ENCODE data around the gene RIPOR3. TPM values are rescaled to one million over a fixed set of nuclear protein-coding genes. Genes with fewer than 3 reads are reported as not detected.

Gene RIPOR3
- polyA plus RNA-seq, 5 donors = 2.2 to 4.1 (median 3.0) TPM

GRCh38 chr20:50590348-50590664, 101.0 kb downstream of the RIPOR3 start:
- DNase-seq = no peak

GRCh38 chr20:50589548-50590347, 101.6 kb downstream of the RIPOR3 start:
- no peak for DNase-seq

- DNase-seq = no peak
Measured at GRCh38 chr20:50588034-50588736, 103.2 kb downstream of the RIPOR3 start.

GRCh38 chr20:50587291-50587961, 103.9 kb downstream of the RIPOR3 start:
- DNase-seq = no peak

GRCh38 chr20:50586531-50587232, 104.7 kb downstream of the RIPOR3 start:
- DNase-seq = no peak

GRCh38 chr20:50585678-50586077, 105.7 kb downstream of the RIPOR3 start:
- no peak for DNase-seq

GRCh38 chr20:50585214-50585613, 106.1 kb downstream of the RIPOR3 start:
- no peak for DNase-seq

GRCh38 chr20:50584687-50585086, 106.7 kb downstream of the RIPOR3 start:
- DNase-seq = no peak

- no peak for DNase-seq
Measured at GRCh38 chr20:50583442-50584150, 107.7 kb downstream of the RIPOR3 start.

GRCh38 chr20:50582591-50583234, 108.6 kb downstream of the RIPOR3 start:
- no peak for DNase-seq

- no peak for DNase-seq
Measured at GRCh38 chr20:50582092-50582491, 109.2 kb downstream of the RIPOR3 start.

GRCh38 chr20:50580842-50581544, 110.3 kb downstream of the RIPOR3 start:
- DNase-seq = no peak

- DNase-seq = no peak
Measured at GRCh38 chr20:50580016-50580747, 111.2 kb downstream of the RIPOR3 start.

- no peak for DNase-seq
Measured at GRCh38 chr20:50579511-50579910, 111.8 kb downstream of the RIPOR3 start.

- no peak for DNase-seq
Measured at GRCh38 chr20:50578778-50579165, 112.6 kb downstream of the RIPOR3 start.

GRCh38 chr20:50578061-50578777, 113.1 kb downstream of the RIPOR3 start:
- DNase-seq = no peak

GRCh38 chr20:50577175-50578018, 113.9 kb downstream of the RIPOR3 start:
- DNase-seq = no peak

All from right lung (tissue), 5 donors.